Caco-2 (cell line): ENCODE measurements around the gene RUNX1. TPM values are rescaled to one million over a fixed set of nuclear protein-coding genes. Genes with fewer than 3 reads are reported as not detected.

ENCODE experiments used
- BruUV-seq: library from RNA; stranded (reverse); fragments of 400-500 nt; replicated peaks from 2 replicates; lab custom pipeline; 2021; lab: Mats Ljungman, UMichigan
- CTCF ChIA-PET: fragments of 300-600 bp; sonication (Branson Sonifier 250); formaldehyde crosslinking; loops from one replicate; lab custom pipeline; 2022; ENCODE audit warnings: antibody characterized with exemption; lab: Charles Lee
- POLR2A ChIA-PET: fragments of 300-600 bp; sonication (Branson Sonifier 250); formaldehyde crosslinking; loops from one replicate; lab custom pipeline; 2022; ENCODE audit warnings: antibody characterized with exemption; lab: Charles Lee
- DNase-seq, 2 experiments: peaks; one replicate each; pipeline versions ENCODE4 v3.0.0 to v3.0.0-alpha.2; 2020 to 2022
- H3K27me3 ChIP-seq: replicated peaks from 2 replicates; pipeline ENCODE4 v1.6.0; 2011; ENCODE audit warnings: low read length; ENCODE audit not compliant: control insufficient read depth, insufficient read depth
- H3K36me3 ChIP-seq: 2 replicates; pipeline ENCODE4 v1.5.1; 2011; ENCODE audit warnings: low read length; ENCODE audit not compliant: control insufficient read depth, insufficient read depth
- H3K4me1 ChIP-seq: fragments of 250-450 bp; sonication (Bioruptor Pico); 2 replicates; pipeline ENCODE4 v1.5.1; 2020; ENCODE audit warnings: mild to moderate bottlenecking
- H3K4me3 ChIP-seq: 2 replicates; pipeline ENCODE4 v1.5.1; 2011; ENCODE audit warnings: low read depth, mild to moderate bottlenecking, control low read depth, low read length
- H3K9me3 ChIP-seq: fragments of 250-450 bp; sonication (Bioruptor Pico); 2 replicates; pipeline ENCODE4 v1.5.1; 2020; ENCODE audit warnings: mild to moderate bottlenecking, moderate library complexity
- H3K27ac Mint-ChIP-seq: one replicate; pipeline ENCODE4 v1.8.0; 2022; ENCODE audit warnings: mixed read lengths; ENCODE audit not compliant: unreplicated experiment
- H3K27me3 Mint-ChIP-seq: one replicate; pipeline ENCODE4 v1.8.0; 2022; ENCODE audit warnings: mixed read lengths; ENCODE audit not compliant: insufficient read depth, unreplicated experiment
- H3K36me3 Mint-ChIP-seq: one replicate; pipeline ENCODE4 v1.8.0; 2022; ENCODE audit warnings: mild to moderate bottlenecking, mixed read lengths; ENCODE audit not compliant: insufficient read depth, unreplicated experiment
- H3K4me1 Mint-ChIP-seq: one replicate; pipeline ENCODE4 v1.8.0; 2022; ENCODE audit warnings: low read depth, mixed read lengths; ENCODE audit not compliant: unreplicated experiment
- H3K4me3 Mint-ChIP-seq: one replicate; pipeline ENCODE4 v1.8.0; 2022; ENCODE audit warnings: mild to moderate bottlenecking, moderate library complexity, mixed read lengths; ENCODE audit not compliant: unreplicated experiment
- H3K9me3 Mint-ChIP-seq: one replicate; pipeline ENCODE4 v1.8.0; 2022; ENCODE audit warnings: mixed read lengths; ENCODE audit not compliant: unreplicated experiment
- CTCF ChIP-seq, 2 experiments: fragments of 200-600 bp in 1 of 2; IDR thresholded peaks; 1 replicate in 1 of 2; 2 replicates in 1 of 2; pipeline versions ENCODE4 v1.5.1 to v1.8.0; 2011 to 2022; ENCODE audit warnings: antibody characterized with exemption in 1 of 2, control low read depth in 1 of 2, inconsistent platforms in 1 of 2, low read depth in 1 of 2, low read length in 1 of 2, mild to moderate bottlenecking in 1 of 2, moderate library complexity in 1 of 2; ENCODE audit not compliant: insufficient read depth in 1 of 2, severe bottlenecking in 1 of 2, unreplicated experiment in 1 of 2
- intact Hi-C: fragments of 100-400 bp; cut with micrococcal nuclease; formaldehyde crosslinking; loops from one replicate; pipeline ENCODE4 v1.10.0; 2022; ENCODE audit not compliant: unreplicated experiment
- total RNA-seq: library from RNA; stranded (reverse); gene quantifications from 2 replicates; pipeline ENCODE4 v1.2.3, GENCODE V29; 2022

RUNX1 gene
- total RNA-seq, 1 experiment from 2014 or later: 11.7 TPM

GRCh38 chr21:34764715-34765284, 284.3 kb downstream of the RUNX1 start:
- CTCF ChIA-PET: no interaction called here
- Mint-ChIP-seq H3K27ac (no peak overlapping the region), H3K27me3 (no peaks in the 10 kb centered on the region), H3K4me1 (no peaks in the 10 kb centered on the region), H3K9me3 (peaks cover 6% of the 10 kb centered on the region), H3K4me3 (no peak overlapping the region), H3K36me3 (no peaks in the 10 kb centered on the region)
- H3K4me1 ChIP-seq: no peaks in the 10 kb centered on the region
- no peak overlapping the region for H3K4me3 ChIP-seq
- intact Hi-C loops: no loop called here
- TF ChIP-seq CTCF (IDR thresholded peaks at IDR 0.05; ENCODE audit: insufficient read depth in 1 of 2, low read depth in 1 of 2, low read length in 1 of 2, severe bottlenecking in 1 of 2, unreplicated experiment in 1 of 2): no peak
- H3K27me3 ChIP-seq: no peaks in the 10 kb centered on the region
- POLR2A ChIA-PET: no interaction called here
- no peak for DNase-seq
- no peaks in the 10 kb centered on the region for H3K36me3 ChIP-seq
- no peaks in the 10 kb centered on the region for H3K9me3 ChIP-seq
- BruUV-seq: no TSS peak

- H3K27me3 ChIP-seq: no peaks in the 10 kb centered on the region
- no peaks in the 10 kb centered on the region for H3K36me3 ChIP-seq
- no peak for DNase-seq
- Mint-ChIP-seq H3K4me3 (no peak overlapping the region), H3K36me3 (no peaks in the 10 kb centered on the region), H3K27ac (no peak overlapping the region), H3K27me3 (no peaks in the 10 kb centered on the region), H3K9me3 (peaks cover 6% of the 10 kb centered on the region), H3K4me1 (no peaks in the 10 kb centered on the region)
- CTCF ChIA-PET: no interaction called here
- H3K9me3 ChIP-seq: no peaks in the 10 kb centered on the region
- H3K4me3 ChIP-seq: no peak overlapping the region
- H3K4me1 ChIP-seq: no peaks in the 10 kb centered on the region
- no TSS peak for BruUV-seq
- POLR2A ChIA-PET: no interaction called here
- no peak for TF ChIP-seq CTCF (IDR thresholded peaks at IDR 0.05; ENCODE audit: insufficient read depth in 1 of 2, low read depth in 1 of 2, low read length in 1 of 2, severe bottlenecking in 1 of 2, unreplicated experiment in 1 of 2)
- intact Hi-C loops: no loop called here
These were observed 286.3 kb downstream of the RUNX1 start for GRCh38 chr21:34762786-34763185.

- no peaks in the 10 kb centered on the region for H3K4me1 Mint-ChIP-seq
- H3K27me3 ChIP-seq: no peaks in the 10 kb centered on the region
- no peak overlapping the region for H3K4me3 Mint-ChIP-seq
- H3K27me3 Mint-ChIP-seq: no peaks in the 10 kb centered on the region
- CTCF ChIA-PET: no interaction called here
- POLR2A ChIA-PET: no interaction called here
- no peak overlapping the region for H3K27ac Mint-ChIP-seq
- H3K4me1 ChIP-seq: no peaks in the 10 kb centered on the region
- intact Hi-C loops: no loop called here
- no peaks in the 10 kb centered on the region for H3K36me3 ChIP-seq
- TF ChIP-seq CTCF (IDR thresholded peaks at IDR 0.05; ENCODE audit: insufficient read depth in 1 of 2, low read depth in 1 of 2, low read length in 1 of 2, severe bottlenecking in 1 of 2, unreplicated experiment in 1 of 2): no peak
- H3K9me3 Mint-ChIP-seq: peaks cover 6% of the 10 kb centered on the region
- H3K36me3 Mint-ChIP-seq: no peaks in the 10 kb centered on the region
- DNase-seq: no peak
- no TSS peak for BruUV-seq
- H3K4me3 ChIP-seq: no peak overlapping the region
- H3K9me3 ChIP-seq: no peaks in the 10 kb centered on the region
These were observed 287.3 kb downstream of the RUNX1 start for GRCh38 chr21:34761758-34762330.
